ENCODE results near the gene WWC1.

DNA sequence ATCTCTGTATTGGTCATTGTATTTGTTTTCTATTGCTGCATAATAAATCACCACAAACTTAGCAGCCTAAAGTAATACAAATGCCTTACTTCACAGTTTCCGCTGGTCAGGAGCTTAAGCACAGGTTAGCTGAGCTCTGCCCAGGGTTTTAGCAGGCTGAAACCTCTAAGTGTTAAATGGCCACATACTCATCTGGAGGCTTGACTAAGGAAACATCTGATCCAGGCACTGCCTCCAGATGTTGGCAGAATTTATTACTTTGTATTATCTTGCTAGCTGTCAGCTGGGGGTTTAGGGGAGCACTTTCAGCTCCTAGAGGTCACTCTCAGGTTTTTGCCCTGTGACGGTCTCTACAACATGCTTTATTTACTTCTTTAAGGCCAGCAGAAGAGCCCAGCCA lies 171.6 kb downstream of the WWC1 start:
- TF ChIP-seq, protein P1, sequence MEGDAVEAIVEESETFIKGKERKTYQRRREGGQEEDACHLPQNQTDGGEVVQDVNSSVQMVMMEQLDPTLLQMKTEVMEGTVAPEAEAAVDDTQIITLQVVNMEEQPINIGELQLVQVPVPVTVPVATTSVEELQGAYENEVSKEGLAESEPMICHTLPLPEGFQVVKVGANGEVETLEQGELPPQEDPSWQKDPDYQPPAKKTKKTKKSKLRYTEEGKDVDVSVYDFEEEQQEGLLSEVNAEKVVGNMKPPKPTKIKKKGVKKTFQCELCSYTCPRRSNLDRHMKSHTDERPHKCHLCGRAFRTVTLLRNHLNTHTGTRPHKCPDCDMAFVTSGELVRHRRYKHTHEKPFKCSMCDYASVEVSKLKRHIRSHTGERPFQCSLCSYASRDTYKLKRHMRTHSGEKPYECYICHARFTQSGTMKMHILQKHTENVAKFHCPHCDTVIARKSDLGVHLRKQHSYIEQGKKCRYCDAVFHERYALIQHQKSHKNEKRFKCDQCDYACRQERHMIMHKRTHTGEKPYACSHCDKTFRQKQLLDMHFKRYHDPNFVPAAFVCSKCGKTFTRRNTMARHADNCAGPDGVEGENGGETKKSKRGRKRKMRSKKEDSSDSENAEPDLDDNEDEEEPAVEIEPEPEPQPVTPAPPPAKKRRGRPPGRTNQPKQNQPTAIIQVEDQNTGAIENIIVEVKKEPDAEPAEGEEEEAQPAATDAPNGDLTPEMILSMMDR (IDR thresholded peaks at IDR 0.05), result no peak
- no peak for TF ChIP-seq POLR2A (IDR thresholded peaks at IDR 0.05)

All from adrenal gland (tissue), 5 donors.